ENCODE results near the gene NKAIN4.

GRCh38 chr20:63233061-63233344, 21.3 kb downstream of the NKAIN4 start:
- no peak for TF ChIP-seq FOXM1 (IDR thresholded peaks at IDR 0.05; ENCODE audit: borderline replicate concordance, low read depth)
- no peak for TF ChIP-seq MAX (IDR thresholded peaks at IDR 0.05)
- no peak for TF ChIP-seq EP300 (IDR thresholded peaks at IDR 0.05; ENCODE audit: borderline replicate concordance)
- no peak for TF ChIP-seq NFIC (IDR thresholded peaks at IDR 0.05)
- no peak for TF ChIP-seq REST (IDR thresholded peaks at IDR 0.05; ENCODE audit: low read depth)
- no peak for TF ChIP-seq TAF1 (IDR thresholded peaks at IDR 0.05; ENCODE audit: low read depth)
- TF ChIP-seq RAD21 (IDR thresholded peaks at IDR 0.05; ENCODE audit: low read depth), result no peak
- no peak for TF ChIP-seq YY1 (IDR thresholded peaks at IDR 0.05; ENCODE audit: low read depth)
- no peak for TF ChIP-seq CREB1 (IDR thresholded peaks at IDR 0.05; ENCODE audit: low read depth)
- TF ChIP-seq TCF12 (IDR thresholded peaks at IDR 0.05; ENCODE audit: low read depth), result no peak
